ENCODE measurements around the gene KCNJ1. TPM values are rescaled to one million over a fixed set of nuclear protein-coding genes. Genes with fewer than 3 reads are reported as not detected.

The KCNJ1 gene
- total RNA-seq, 1 experiment from 2014 or later = not detected

GRCh38 chr11:128843198-128843785, 23.8 kb downstream of the KCNJ1 start:
- intact Hi-C loops (cut with micrococcal nuclease; ENCODE audit: unreplicated experiment) = no loop called here
- peaks cover 21% of the 10 kb centered on the region for H3K27me3 ChIP-seq (replicated peaks; ENCODE audit: insufficient read depth, low read depth, low read length, poor library complexity)
- no peaks in the 10 kb centered on the region for H3K9me3 ChIP-seq (ENCODE audit: low read depth, low read length, poor library complexity, severe bottlenecking)
- no peak overlapping the region for H3K27ac ChIP-seq (ENCODE audit: low read depth, low read length, poor library complexity, severe bottlenecking)
- no peak for TF ChIP-seq EZH2 (IDR thresholded peaks at IDR 0.05; ENCODE audit: borderline replicate concordance, low read depth, low read length, poor library complexity, severe bottlenecking)
- no peak for TF ChIP-seq CTCF (conservative IDR thresholded peaks at IDR 0.05; ENCODE audit: low read depth, low read length)
- CTCF ChIA-PET = no interaction called here
- no peaks in the 10 kb centered on the region for H3K4me1 ChIP-seq (ENCODE audit: insufficient read depth, low read length, poor library complexity, severe bottlenecking)
- no peak overlapping the region for H3K4me3 ChIP-seq (ENCODE audit: low read depth, low read length, poor library complexity, severe bottlenecking)
- no peak for DNase-seq (ENCODE audit: low spot score)
- H3K36me3 ChIP-seq (ENCODE audit: insufficient read depth, low read length, poor library complexity, severe bottlenecking) = no peaks in the 10 kb centered on the region
- POLR2A ChIA-PET (ENCODE audit: low non-redundant PET) = no interaction called here
- BruUV-seq (replicated peaks) = no TSS peak

GRCh38 chr11:128841461-128842072, 25.5 kb downstream of the KCNJ1 start:
- Histone ChIP-seq H3K9me3 (ENCODE audit: low read depth, low read length, poor library complexity, severe bottlenecking) (no peaks in the 10 kb centered on the region), H3K27ac (ENCODE audit: low read depth, low read length, poor library complexity, severe bottlenecking) (no peak overlapping the region), H3K36me3 (ENCODE audit: insufficient read depth, low read length, poor library complexity, severe bottlenecking) (no peaks in the 10 kb centered on the region), H3K27me3 (replicated peaks; ENCODE audit: insufficient read depth, low read depth, low read length, poor library complexity) (peaks cover 21% of the 10 kb centered on the region), H3K4me3 (ENCODE audit: low read depth, low read length, poor library complexity, severe bottlenecking) (no peak overlapping the region), H3K4me1 (ENCODE audit: insufficient read depth, low read length, poor library complexity, severe bottlenecking) (peaks cover under 1% of the 10 kb centered on the region)
- ChIA-PET CTCF (no interaction called here), POLR2A (ENCODE audit: low non-redundant PET) (no interaction called here)
- no peak for TF ChIP-seq EZH2 (IDR thresholded peaks at IDR 0.05; ENCODE audit: borderline replicate concordance, low read depth, low read length, poor library complexity, severe bottlenecking)
- no peak for TF ChIP-seq CTCF (conservative IDR thresholded peaks at IDR 0.05; ENCODE audit: low read depth, low read length)
- intact Hi-C loops (cut with micrococcal nuclease; ENCODE audit: unreplicated experiment) = no loop called here
- no peak for DNase-seq (ENCODE audit: low spot score)
- BruUV-seq (replicated peaks) = no TSS peak

GRCh38 chr11:128840783-128841182, 26.3 kb downstream of the KCNJ1 start:
- Histone ChIP-seq H3K4me1 (ENCODE audit: insufficient read depth, low read length, poor library complexity, severe bottlenecking) (peaks cover 6% of the 10 kb centered on the region), H3K9me3 (ENCODE audit: low read depth, low read length, poor library complexity, severe bottlenecking) (no peaks in the 10 kb centered on the region), H3K36me3 (ENCODE audit: insufficient read depth, low read length, poor library complexity, severe bottlenecking) (no peaks in the 10 kb centered on the region), H3K27ac (ENCODE audit: low read depth, low read length, poor library complexity, severe bottlenecking) (no peak overlapping the region), H3K27me3 (replicated peaks; ENCODE audit: insufficient read depth, low read depth, low read length, poor library complexity) (peaks cover 21% of the 10 kb centered on the region), H3K4me3 (ENCODE audit: low read depth, low read length, poor library complexity, severe bottlenecking) (no peak overlapping the region)
- BruUV-seq (replicated peaks) = no TSS peak
- intact Hi-C loops (cut with micrococcal nuclease; ENCODE audit: unreplicated experiment) = no loop called here
- no peak for TF ChIP-seq EZH2 (IDR thresholded peaks at IDR 0.05; ENCODE audit: borderline replicate concordance, low read depth, low read length, poor library complexity, severe bottlenecking)
- TF ChIP-seq CTCF (conservative IDR thresholded peaks at IDR 0.05; ENCODE audit: low read depth, low read length) = no peak
- no peak for DNase-seq (ENCODE audit: low spot score)
- POLR2A ChIA-PET (ENCODE audit: low non-redundant PET) = no interaction called here
- CTCF ChIA-PET = no interaction called here

Data from A673 (cell line).